Liver (tissue), 3 donors: ENCODE data around the gene MYO16.
"Not testable (repeated sequence)": the region's sequence is repeated elsewhere in the genome, so short reads cannot be mapped to it uniquely, and the experiment has no call there.

Experiments used
- ATF3 ChIP-seq: IDR thresholded peaks from 2 replicates; pipeline ENCODE4 v1.6.1; 2016; ENCODE audit warnings: antibody characterized with exemption
- EGR1 ChIP-seq, 2 donors: IDR thresholded peaks; 2 replicates each; pipeline ENCODE4 v1.6.1; 2016 to 2018; ENCODE audit warnings: antibody characterized with exemption in 2 of 2, low read depth in 2 of 2
- GABPA ChIP-seq, 2 donors: IDR thresholded peaks in 1 of 2; conservative IDR thresholded peaks in 1 of 2; 2 replicates each; pipeline ENCODE4 v1.6.1; 2016; ENCODE audit warnings: antibody characterized with exemption in 2 of 2, mild to moderate bottlenecking in 1 of 2, moderate library complexity in 1 of 2
- HNF4G ChIP-seq: IDR thresholded peaks from 2 replicates; pipeline ENCODE4 v1.6.1; 2016; ENCODE audit warnings: antibody characterized with exemption
- REST ChIP-seq: IDR thresholded peaks from 2 replicates; pipeline ENCODE4 v1.6.1; 2016; ENCODE audit warnings: antibody characterized with exemption, mild to moderate bottlenecking
- YY1 ChIP-seq: IDR thresholded peaks from 2 replicates; pipeline ENCODE4 v1.6.1; 2016; ENCODE audit warnings: antibody characterized with exemption, mild to moderate bottlenecking
- TF ChIP-seq, protein P1 (sequence below): fragments of 150-350 bp; IDR thresholded peaks from 2 replicates; pipeline ENCODE4 v1.5.1; 2017; ENCODE audit warnings: improper control_type of control experiment, low read depth, low read length; ENCODE audit not compliant: missing input control
- TF ChIP-seq, protein P2 (sequence below): IDR thresholded peaks from 2 replicates; pipeline ENCODE4 v1.6.1; 2016; ENCODE audit warnings: antibody characterized with exemption
- donor health status: healthy.
- donor health status: healthy.

DNA sequence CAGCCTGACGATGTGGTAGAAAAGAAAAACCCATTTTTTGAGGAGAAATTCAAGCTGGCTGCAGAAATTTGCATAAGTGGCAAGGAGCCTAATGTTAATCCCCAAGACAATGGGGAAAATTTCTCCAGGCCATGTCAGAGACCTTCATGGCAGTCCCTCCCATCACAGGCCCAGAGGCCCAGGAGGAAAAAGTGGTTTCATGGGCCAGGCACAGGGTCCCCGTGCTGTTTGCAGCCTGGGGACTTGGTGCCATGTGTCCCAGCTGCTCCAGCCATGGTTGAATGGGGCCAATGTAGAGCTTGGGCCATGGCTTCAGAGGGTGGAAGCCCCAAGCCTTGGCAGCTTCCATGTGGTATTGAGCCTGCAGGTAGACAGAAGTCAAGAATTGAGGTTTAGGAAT is 153.1 kb downstream of the MYO16 start:
- TF ChIP-seq YY1; GABPA (IDR thresholded peaks at IDR 0.05 in 1 of 2, conservative IDR thresholded peaks at IDR 0.05 in 1 of 2); HNF4G; REST; EGR1 (IDR thresholded peaks at IDR 0.05; ENCODE audit: low read depth in 2 of 2); ATF3: not testable (repeated sequence)
- TF ChIP-seq, protein P1, sequence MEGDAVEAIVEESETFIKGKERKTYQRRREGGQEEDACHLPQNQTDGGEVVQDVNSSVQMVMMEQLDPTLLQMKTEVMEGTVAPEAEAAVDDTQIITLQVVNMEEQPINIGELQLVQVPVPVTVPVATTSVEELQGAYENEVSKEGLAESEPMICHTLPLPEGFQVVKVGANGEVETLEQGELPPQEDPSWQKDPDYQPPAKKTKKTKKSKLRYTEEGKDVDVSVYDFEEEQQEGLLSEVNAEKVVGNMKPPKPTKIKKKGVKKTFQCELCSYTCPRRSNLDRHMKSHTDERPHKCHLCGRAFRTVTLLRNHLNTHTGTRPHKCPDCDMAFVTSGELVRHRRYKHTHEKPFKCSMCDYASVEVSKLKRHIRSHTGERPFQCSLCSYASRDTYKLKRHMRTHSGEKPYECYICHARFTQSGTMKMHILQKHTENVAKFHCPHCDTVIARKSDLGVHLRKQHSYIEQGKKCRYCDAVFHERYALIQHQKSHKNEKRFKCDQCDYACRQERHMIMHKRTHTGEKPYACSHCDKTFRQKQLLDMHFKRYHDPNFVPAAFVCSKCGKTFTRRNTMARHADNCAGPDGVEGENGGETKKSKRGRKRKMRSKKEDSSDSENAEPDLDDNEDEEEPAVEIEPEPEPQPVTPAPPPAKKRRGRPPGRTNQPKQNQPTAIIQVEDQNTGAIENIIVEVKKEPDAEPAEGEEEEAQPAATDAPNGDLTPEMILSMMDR, result not testable (repeated sequence)
- TF ChIP-seq, protein P2, sequence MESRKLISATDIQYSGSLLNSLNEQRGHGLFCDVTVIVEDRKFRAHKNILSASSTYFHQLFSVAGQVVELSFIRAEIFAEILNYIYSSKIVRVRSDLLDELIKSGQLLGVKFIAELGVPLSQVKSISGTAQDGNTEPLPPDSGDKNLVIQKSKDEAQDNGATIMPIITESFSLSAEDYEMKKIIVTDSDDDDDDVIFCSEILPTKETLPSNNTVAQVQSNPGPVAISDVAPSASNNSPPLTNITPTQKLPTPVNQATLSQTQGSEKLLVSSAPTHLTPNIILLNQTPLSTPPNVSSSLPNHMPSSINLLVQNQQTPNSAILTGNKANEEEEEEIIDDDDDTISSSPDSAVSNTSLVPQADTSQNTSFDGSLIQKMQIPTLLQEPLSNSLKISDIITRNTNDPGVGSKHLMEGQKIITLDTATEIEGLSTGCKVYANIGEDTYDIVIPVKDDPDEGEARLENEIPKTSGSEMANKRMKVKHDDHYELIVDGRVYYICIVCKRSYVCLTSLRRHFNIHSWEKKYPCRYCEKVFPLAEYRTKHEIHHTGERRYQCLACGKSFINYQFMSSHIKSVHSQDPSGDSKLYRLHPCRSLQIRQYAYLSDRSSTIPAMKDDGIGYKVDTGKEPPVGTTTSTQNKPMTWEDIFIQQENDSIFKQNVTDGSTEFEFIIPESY, result not testable (repeated sequence)
